HL-60 (cell line): ENCODE measurements around the gene CNDP2.

Experiments
- CTCF ChIP-seq: IDR thresholded peaks from one replicate; pipeline ENCODE4 v1.5.1; 2011; ENCODE audit warnings: low read length, control low read depth, inconsistent platforms; ENCODE audit not compliant: insufficient read depth
- GABPA ChIP-seq: IDR thresholded peaks from 2 replicates; pipeline ENCODE4 v1.6.1; 2012; ENCODE audit warnings: low read depth
- POLR2AphosphoS5 ChIP-seq: IDR thresholded peaks from 2 replicates; pipeline ENCODE4 v1.6.1; 2012; ENCODE audit warnings: low read depth
- REST ChIP-seq: IDR thresholded peaks from 2 replicates; pipeline ENCODE4 v1.6.1; 2012; ENCODE audit warnings: low read depth; ENCODE audit not compliant: insufficient replicate concordance
- SPI1 ChIP-seq: IDR thresholded peaks from 2 replicates; pipeline ENCODE4 v1.6.1; 2012; ENCODE audit warnings: low read depth, mild to moderate bottlenecking, borderline replicate concordance

- TF ChIP-seq GABPA (no peak), CTCF (no peak), POLR2AphosphoS5 (no peak), SPI1 (no peak), REST (no peak)
These were observed 34.9 kb downstream of the CNDP2 start for GRCh38 chr18:74531043-74531442.
